ENCODE measurements around the gene FNDC3A.
"Not testable (repeated sequence)": the region's sequence is repeated elsewhere in the genome, so short reads cannot be mapped to it uniquely, and the experiment has no call there.

Gene FNDC3A

DNA sequence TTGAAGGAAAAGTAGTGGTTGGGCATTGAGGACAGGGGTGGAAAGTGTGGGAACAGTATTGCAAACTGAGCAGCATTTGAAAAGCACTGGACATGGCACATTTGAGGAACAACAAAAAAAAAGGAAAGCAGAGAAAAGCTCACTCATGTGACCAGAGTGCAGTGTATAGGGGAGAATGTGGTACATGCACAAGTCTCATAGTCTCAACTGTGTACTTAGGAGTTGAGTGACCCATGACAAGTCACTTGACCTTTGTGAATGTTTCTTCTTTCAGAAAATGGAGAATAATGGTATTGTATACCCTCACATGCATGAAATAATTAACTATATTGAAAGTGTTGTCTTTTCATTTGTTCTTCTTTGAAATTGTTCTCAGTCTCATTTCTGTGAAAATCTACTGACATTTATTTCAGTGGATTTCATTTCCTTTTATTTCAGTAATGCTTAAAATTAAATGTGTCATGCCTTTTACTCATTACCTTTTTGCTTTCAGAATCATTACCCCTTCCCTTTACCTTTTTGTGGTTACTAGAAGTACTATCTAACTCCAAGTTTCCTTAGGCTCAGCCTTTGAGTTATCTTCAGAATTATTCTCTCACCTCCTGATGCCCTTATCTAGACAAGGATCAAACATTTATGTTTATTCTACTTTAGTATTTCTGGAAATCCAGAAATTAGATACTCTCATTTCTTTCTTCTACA, 165.3 kb downstream of the FNDC3A start:
- DNase-seq (ENCODE audit: low spot score), result no peak

DNA sequence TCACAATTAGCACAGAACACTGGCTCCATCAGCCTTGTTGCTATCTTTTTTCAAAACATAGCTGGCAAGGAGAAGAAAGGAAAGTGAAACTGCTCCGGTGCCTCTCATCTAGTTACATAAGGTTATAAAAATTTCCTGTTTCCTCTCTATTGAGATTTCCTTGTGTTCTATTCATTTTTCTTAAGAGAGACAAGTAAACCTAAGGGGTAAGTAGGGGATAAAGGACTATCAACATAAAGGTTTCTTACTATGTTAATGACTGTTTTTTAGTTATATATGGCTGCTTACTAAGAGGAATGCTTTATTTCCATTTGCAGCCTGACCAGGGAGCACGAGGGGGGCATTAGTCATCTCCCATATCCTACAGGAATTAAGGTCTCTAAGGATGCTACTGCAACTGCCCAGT, 171.2 kb downstream of the FNDC3A start:
- no peak for DNase-seq (ENCODE audit: low spot score)

DNA sequence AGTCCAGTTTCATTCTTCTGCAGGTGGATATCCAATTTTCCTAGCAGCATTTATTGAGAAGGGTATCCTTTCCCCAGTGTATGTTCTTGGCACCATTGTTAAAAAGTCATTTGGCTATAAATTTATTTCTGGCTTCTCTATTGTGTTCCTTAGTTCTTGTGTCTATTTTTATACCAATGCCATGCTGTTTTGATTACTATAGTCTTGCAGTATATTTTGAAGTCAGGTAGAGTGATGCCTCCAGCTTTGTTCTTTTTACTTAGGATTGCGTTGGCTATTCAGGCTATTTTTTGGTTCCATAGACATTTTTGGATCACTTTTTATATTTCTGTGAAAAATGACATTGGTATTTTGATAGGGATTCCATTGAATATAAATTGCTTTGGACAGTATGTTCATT, 172.7 kb downstream of the FNDC3A start:
- no peak for DNase-seq (ENCODE audit: low spot score)

DNA sequence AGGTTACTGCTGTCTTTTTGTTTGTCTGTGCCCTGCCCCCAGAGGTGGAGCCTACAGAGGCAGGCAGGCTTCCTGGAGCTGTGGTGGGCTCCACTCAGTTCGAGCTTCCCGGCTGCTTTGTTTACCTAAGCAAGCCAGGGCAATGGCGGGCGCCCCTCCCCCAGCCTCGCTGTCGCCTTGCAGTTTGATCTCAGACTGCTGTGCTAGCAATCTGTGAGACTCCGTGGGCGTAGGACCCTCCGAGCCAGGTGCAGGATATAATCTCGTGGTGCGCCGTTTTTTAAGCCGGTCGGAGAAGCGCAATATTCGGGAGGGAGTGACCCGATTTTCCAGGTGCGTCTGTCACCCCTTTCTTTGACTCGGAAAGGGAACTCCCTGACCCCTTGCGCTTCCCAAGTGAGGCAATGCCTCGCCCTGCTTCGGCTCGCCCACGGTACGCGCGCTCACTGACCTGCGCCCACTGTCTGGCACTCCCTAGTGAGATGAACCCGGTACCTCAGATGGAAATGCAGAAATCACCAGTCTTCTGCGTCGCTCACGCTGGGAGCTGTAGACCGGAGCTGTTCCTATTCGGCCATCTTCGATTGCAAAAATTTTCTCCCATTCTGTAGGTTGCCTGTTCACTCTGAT, 182.4 kb downstream of the FNDC3A start:
- not testable (repeated sequence) for DNase-seq (ENCODE audit: low spot score)

DNA sequence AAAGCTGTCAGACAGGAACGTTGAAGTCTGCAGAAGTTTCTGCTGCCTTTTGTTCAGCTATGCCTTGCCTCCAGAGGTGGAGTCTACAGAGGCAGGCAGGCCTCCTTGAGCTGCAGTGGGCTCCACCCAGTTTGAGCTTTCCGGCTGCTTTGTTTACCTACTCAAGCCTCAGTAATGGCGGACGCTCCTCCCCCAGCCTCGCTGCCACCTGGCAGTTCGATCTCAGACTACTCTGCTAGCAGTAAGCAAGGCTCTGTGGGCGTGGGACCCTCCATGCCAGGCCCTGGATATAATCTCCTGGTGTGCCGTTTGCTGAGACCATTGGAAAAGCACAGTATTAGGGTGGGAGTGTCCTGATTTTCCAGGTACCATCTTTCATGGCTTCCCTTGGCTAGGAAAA, 187.4 kb downstream of the FNDC3A start:
- not testable (repeated sequence) for DNase-seq (ENCODE audit: low spot score)

DNA sequence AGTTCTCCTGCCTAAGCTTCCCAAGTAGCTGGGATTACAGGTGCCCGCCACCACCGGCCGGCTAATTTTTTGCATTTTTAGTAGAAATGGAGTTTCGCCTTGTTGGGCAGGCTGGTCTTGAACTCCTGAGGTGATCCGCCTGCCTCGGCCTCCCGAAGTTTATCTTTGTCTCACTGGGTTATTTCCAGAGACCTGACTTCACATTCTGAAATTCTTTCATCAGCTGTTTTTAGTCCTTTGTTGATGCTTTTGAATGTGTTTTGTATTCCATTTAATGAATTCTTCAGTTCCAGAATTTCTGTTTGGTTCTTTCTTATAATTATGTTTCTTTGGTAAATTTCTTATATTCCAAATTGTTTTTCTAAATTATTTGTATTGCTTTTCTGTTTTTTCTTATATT, 189.0 kb downstream of the FNDC3A start:
- DNase-seq (ENCODE audit: low spot score), result no peak

DNA sequence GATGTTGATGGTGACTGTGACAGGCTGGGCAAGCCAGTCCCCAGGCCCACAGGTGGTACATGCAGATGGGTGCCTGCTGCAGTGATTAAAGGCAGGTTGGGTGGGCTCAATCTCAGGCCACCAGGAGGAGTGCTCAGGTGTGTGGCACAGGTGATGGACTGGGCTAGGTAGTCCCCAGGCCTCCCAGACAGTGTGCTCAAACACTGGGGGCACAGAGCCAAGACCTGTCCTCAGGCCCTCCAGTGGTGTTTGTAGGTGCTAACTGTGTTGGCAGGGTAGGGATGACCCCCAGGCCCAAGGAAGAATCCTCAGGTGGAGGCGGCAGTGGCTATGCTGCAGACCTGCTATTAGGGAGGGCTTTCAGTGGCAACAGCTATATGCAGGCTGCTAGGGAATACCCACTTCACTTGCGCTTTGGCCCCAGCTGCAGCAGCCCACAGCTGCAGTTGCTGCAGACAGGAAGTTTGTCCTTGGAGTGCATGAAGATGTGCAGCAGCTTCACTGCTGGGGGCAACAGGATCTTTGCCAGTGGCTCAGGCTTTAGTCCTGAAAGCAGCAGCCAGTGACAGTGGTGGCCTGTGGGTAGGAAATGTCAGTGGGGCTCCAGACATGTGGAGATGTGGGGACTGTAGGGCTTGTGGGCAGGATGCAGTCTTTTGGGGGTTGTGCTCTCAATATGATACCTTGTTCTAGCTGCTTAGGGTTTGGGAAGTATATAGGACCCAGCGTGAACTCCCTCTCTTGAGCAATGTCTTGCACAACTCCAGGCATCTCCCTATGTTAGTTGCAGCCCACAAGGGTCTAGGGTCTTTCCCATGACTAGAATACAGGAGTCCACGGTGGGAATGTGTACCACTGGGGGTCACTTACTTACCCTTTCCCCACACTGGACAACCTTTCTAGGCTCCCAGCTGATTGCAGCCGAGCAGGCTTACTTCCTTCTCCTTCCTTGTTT, 190.4 kb downstream of the FNDC3A start:
- DNase-seq (ENCODE audit: low spot score), result no peak

DNA sequence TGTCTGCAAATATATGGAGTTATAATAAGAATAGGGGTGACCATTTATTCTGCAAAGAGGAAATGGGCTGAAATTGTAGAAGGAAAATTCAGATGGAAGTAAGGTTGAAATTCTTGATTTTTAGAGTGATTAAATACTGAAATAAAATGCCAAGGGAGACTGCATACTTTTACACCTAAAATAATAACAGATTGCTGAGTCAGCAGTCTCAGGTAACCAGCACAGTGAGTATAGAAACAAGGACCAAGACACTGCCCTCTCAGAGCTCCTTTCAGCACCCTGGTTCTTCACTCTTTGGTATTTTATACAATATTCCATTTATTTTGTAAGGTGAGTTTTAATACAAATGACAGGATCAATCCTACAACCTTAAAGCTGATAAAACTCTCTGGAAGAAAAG, 195.6 kb downstream of the FNDC3A start:
- DNase-seq (ENCODE audit: low spot score), result no peak

DNA sequence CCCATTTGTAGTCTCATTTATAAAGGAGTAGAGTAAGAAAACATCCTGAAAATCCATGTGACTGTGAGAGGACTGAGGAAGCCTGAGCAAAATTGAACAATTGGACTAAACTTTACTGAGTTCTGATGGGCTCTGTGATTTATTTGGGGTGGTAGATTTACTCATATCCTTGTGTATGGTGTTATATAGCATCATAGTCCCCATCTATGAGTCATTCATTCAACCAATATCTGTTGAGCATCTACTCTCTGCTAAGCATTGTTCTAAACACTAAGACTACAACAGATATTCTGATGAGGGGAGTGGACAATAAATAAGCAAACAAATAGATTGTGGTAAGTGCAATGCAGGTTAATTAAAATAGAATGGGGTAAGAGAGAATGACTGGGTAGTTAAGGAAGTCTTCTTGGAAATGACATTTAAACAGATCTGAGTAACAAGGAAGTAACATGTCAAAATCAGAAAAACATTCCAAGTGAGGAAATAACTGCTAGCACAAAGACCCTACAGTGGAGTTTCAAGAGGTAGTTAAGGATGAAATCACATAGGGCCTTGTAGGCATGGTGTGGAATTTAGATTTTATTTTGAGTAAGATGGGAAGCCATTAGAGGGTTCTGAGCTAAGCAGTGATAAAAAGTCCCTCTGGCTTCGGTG, 208.1 kb downstream of the FNDC3A start:
- no peak for DNase-seq (ENCODE audit: low spot score)

DNA sequence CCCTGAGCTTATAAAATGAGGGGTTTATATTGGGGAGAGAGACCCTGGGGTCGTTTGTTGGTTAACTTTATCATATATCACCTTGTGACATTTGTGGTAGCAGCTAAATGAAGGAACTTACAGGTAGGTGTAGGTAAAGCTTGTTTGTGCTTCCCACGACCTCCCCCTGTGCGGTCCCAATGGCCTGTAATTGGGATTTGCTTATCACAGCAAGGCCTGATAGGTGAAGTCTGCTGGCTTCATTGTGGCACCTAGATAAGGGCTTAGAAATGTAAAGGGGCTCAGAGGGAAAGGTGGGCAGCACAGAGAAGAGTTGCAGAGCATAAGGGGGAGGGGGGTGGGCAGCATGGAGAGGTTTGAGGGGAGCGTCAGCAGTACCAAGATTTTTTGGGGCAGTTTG, 208.9 kb downstream of the FNDC3A start:
- no peak for DNase-seq (ENCODE audit: low spot score)

DNA sequence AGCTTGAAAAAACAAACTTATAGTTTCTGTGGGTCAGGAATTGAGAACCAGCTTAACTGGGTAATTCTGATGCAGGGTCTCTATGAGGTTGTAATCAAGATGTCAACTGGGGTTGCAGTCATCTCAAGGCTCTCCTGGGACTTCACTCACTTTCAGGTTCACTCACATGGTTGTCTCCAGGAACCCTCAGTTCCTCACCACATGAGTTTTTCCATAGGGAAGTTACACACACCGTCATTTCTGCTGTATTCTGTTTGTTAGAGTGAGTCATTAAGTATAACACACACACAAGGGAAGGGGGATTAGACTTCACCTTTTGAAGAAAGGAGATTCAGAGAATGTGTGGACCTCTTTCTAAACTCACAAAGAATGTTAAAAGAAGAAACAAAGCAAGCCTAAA, 209.6 kb downstream of the FNDC3A start:
- DNase-seq (ENCODE audit: low spot score), result no peak

DNA sequence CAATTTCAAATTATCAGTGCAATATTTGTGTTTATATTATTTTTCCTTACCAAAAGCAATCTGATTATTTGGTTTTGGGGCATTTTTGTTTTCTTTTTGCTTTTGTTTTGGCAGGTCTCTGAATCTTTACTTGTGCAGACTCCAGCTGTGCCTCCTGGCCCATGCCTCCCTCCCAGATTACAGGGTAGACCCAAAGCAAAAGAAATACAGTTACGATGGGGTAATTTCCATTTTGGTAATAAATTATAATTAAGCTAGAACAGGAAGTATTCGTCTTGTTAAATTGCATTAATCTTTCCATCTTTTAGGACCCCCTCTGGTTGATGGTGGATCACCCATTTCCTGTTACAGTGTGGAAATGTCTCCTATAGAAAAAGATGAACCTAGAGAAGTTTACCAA, 215.2 kb downstream of the FNDC3A start:
- no peak for DNase-seq (ENCODE audit: low spot score)

DNA sequence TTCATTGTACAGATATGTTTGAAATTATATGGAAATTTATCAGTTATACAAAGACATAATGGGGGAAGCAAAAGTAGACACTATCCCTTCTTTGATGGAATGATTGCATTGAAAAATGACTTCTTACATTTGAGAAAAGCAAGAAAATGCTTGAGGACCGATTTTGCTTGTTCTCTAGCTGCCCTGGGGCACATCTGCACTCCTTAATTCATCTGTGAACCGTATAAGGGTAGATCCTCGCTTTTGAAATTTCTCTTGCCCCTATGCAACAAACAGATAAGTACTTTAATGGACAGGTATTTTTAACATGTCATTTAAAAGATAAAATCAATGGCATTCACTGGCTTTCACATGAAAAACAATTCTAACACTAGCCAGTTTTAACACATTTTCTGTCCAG, 230.9 kb downstream of the FNDC3A start:
- DNase-seq (ENCODE audit: low spot score), result no peak

DNA sequence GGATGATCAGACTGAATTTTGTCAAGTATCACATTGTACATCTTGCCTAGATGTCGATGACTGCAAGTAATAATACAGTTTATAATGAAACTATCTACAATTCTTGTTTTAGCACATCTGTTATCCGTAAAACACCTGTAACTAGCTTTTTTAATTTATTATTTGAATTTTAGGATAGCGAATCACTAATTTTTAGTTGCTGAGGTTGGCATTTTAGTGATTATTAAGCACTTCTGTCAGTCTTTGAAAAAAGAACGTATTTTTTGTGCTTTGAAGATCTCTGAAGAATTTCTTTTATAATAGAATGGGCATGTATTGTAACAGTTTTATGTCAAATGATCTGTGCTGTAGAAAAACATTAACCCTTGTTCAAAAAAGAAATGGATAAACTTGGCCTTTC, 232.9 kb downstream of the FNDC3A start:
- no peak for DNase-seq (ENCODE audit: low spot score)

DNA sequence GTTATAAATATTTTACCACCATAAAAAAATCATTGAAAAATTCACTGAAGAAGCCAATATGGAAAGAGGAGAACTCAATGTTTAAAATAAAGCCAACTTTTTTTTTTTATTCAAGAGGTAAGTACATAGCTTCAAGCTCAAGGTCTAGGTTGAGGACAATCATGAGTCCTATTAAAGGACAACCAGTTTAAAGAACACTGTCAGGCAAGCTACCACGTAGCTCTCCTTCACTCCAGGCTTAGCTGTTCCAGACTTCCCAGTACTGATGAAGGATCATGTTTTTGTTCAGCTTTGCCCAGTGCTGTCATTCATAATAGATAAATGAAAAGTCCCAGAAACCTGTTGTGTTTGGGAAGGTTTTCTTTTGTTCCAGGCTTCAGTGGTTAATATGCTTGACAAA, 234.4 kb downstream of the FNDC3A start:
- no peak for DNase-seq (ENCODE audit: low spot score)

DNA sequence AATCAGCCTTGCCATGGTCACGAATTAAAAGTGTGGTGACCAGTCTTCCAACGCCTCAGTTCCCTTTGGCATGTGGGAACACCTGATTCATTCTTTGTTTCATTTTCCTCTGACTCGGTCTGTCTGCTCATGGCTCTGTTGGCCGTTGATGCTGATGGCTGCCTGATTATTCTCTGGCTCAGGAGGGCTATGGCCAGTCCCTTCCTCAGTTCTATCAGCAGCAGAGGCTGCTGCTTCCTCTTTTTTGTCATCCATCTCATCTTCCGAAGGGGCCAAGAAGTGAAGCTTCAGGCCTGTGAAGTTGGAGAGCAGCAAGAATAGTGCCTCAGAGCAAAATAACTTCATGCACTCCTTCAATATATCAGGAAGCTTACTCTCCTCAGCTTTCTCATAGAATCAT, 235.0 kb downstream of the FNDC3A start:
- no peak for DNase-seq (ENCODE audit: low spot score)

DNA sequence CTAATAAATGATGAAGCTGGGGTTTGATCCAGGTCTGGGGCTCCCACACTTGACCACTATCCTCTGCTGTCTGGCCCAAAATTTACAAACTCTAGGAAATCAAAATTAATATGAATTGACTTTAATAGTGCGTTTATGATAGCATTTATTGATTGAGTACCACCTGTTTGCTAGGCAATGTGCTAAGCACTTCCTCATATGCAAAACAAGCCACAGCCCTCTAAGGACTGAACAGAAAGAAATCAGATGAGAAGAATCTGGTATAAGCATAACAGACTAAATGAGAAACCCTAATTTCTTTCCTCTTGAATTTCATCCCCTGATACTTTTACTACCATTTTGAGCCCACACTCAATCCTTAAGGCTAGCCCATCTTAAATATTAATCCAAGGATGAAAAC, 237.8 kb downstream of the FNDC3A start:
- no peak for DNase-seq (ENCODE audit: low spot score)

DNA sequence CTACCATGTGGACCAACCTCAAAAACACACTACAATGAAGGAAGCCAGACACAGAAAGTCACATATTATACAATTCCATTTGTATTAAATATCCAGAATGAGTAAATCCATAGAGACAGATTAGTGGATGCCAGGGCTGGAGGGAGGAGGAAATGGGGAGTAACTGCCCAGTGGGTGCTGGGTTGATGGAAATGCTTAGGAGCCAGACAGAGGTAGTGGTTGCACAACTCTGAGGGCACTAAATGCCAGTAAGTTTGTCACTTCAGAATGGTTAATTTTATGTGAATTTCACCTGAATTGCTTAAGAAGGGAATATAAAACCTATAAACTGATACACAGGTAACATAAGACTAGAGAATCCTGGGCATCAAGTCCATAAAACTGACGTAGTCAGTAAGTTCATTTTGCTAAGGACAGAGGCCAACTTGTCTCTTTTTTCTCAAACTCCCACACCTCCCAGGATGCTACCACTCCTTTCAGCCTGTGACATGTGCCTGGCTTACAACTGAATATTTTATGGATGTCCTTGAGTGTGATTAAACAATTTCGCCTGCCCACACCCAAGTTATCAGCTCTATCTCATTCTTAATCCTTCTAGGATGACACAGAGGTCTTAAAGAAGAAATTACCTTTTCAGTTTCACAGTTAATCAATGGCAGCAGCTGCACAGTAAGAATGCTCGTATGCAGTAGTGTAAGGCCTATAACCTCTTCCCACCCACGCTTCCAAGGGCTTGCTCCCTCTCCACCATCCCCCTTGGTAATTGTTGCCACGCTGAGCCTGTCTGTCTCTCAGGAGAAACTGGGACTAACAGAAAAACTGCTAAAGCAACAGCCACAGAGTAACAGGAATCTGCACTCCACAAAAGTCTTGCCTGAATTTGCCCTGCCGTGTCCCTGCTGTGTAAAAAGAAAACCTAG, 238.5 kb downstream of the FNDC3A start:
- DNase-seq (ENCODE audit: low spot score), result no peak

DNA sequence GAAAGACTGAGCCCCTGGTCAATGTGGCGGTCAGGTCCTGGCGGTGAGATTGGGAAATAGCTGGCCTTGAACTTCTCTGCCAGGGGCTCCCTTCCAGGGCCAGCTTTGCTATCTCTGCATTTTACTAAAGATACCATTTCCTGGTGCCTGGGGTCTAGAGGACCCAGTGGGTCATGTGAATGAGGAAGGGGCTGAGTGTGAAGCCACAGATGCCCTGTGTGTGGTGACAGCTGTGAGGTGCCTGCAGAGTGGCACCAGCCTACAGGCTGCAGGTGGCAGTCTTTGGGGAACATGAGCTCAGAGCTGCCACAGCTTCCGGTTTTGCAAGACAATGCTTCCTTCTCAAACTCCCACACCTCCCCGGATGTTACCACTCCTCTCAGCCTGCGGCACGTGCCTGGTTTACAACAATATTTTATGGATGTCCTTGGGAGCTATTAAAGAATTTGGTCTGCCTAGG, 239.2 kb downstream of the FNDC3A start:
- DNase-seq (ENCODE audit: low spot score), result no peak

DNA sequence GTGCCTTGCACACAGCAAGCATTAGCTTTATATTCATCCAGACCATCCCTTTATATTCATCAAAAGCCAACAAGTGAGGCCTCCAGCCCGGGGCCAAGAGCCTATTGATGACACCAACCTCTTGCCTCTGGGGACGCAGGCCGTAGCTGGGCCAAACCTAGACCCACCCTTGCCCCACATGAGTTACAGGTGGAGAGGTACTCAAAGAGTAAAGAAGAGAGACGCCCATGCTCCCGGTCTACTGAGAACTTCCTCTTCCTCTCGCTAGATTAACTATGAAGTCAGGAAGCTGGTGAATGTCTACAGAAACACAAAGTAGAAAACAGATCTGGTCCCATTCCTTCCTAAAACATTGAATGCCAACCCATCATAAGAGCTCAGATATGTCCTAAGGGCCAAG, 240.6 kb downstream of the FNDC3A start:
- no peak for DNase-seq (ENCODE audit: low spot score)

DNA sequence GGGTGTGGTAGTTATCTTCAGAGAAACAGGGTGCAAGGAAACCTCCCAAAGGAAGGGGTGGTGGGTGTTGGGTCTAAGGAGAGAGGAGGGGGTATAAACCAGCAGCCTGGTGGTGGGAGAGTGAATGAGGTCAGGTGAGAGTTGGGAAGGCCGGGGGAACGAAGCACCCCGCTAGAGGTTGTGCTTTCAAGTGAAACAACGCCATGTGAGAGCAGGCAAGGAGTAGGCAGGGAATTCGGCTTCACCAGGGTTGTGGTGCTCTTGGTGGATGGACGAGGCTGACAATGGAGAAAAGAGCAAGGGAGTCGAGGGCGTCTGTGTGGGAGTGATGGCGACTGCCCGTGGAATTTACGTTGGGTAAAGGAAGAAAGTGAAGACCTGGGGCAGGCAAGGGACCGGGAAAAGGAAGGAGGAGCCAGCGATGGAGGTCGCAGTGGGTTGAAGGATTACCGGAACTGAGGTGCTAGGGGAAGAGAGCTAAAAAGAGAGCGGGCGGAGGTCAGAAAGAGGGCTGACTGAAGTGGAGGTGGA, 242.3 kb downstream of the FNDC3A start:
- no peak for DNase-seq (ENCODE audit: low spot score)

All from hematopoietic multipotent progenitor cell treated with erythropoietin and hydrocortisone succinate and interleukin-3 and kit ligand, for 15 days (in vitro differentiated cells).